GM10248 (cell line): ENCODE measurements around the gene CATSPER4.

ENCODE experiments used
- CTCF ChIA-PET: fragments of 300-600 bp; sonication (Branson Sonifier 250); formaldehyde crosslinking; extraction: SDS; loops from one replicate; lab custom pipeline; 2021; ENCODE audit warnings: antibody characterized with exemption; lab: Yijun Ruan, JAX
- POLR2A ChIA-PET: fragments of 350-650 bp; sonication (Branson Sonifier 250); formaldehyde crosslinking; extraction: SDS; loops from one replicate; lab custom pipeline; 2020; ENCODE audit warnings: antibody characterized with exemption; lab: Yijun Ruan, JAX
- DNase-seq: peaks from one replicate; pipeline ENCODE4 v3.0.0; 2012; ENCODE audit errors: extremely low spot score
- TF ChIP-seq, protein P1 (sequence below): IDR thresholded peaks from 2 replicates; pipeline ENCODE4 v1.5.1; 2012; ENCODE audit warnings: mild to moderate bottlenecking, low read depth; ENCODE audit errors: extremely low read depth, missing control alignments, control extremely low read depth

CATSPER4 gene

DNA sequence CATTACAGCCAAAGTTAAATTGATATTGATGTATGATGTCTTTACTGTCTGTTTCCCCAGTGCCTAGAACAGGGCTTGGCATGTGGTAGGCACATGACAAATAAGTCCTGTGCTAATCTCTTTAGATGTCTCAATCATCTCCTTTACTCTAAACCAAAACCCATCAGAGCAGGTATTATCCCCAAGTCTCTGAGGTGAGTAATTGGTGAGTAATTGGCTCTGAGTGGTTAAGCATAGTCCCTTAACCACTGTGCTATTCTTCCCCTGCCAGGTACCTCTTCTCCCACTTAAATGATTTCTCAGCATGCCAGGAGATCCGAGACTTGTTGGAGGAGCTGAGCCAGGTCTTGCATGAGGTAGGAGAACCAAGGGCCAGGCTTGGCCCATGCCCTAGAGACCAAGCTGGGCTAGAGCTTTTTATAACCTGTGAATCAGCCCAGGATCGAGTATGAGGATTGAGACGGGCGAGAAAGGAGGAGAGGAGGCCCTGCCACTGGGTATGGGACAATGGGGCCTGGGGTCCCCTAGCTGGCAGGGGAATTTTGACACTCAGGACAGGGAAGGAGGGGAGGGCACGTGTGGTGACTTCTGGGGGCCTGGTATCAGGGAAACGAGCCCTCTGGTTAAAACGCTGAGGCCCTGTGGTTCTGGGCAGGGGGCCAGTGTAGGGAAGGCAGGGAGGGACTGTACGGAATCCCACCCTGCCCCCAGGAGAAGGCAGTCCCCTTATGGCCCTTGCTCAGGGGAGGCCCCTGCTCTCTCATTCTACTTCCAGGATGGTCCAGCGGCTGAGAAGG, 8.6 kb upstream of the CATSPER4 start:
- DNase-seq = no peak
- CTCF ChIA-PET = interaction anchor here (1.0 to 4.9 kb wide), 4 partner anchors 8 to 52 kb away, joined by 3 to 44 read pairs (median 4); partner anchors contain the start of genes C1orf232, CATSPER4, CEP85 and ZNF593
- TF ChIP-seq, protein P1, sequence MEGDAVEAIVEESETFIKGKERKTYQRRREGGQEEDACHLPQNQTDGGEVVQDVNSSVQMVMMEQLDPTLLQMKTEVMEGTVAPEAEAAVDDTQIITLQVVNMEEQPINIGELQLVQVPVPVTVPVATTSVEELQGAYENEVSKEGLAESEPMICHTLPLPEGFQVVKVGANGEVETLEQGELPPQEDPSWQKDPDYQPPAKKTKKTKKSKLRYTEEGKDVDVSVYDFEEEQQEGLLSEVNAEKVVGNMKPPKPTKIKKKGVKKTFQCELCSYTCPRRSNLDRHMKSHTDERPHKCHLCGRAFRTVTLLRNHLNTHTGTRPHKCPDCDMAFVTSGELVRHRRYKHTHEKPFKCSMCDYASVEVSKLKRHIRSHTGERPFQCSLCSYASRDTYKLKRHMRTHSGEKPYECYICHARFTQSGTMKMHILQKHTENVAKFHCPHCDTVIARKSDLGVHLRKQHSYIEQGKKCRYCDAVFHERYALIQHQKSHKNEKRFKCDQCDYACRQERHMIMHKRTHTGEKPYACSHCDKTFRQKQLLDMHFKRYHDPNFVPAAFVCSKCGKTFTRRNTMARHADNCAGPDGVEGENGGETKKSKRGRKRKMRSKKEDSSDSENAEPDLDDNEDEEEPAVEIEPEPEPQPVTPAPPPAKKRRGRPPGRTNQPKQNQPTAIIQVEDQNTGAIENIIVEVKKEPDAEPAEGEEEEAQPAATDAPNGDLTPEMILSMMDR = no peak
- POLR2A ChIA-PET = no interaction called here

DNA sequence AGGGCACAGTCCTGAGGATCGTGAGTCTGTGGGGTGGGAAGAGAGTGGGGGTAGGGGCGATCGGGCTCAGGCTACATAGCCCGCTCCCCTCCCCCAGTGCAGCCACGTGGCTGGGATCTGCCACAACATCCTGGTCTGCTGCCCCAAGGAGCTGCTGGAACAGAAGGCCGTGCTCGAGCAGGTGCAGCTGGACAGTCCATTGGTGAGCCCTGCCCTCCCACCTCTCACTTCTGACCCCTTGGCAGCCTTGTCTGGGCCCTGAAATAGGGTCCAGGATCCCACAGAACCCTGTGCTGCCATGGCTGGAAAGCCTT, 8.1 kb upstream of the CATSPER4 start:
- TF ChIP-seq, protein P1 = no peak
- POLR2A ChIA-PET = no interaction called here
- CTCF ChIA-PET = interaction anchor here (1.0 to 1.5 kb wide), 2 partner anchors 12 to 30 kb away, joined by 3 to 9 read pairs; partner anchors contain the start of gene ZNF593
- no peak for DNase-seq

DNA sequence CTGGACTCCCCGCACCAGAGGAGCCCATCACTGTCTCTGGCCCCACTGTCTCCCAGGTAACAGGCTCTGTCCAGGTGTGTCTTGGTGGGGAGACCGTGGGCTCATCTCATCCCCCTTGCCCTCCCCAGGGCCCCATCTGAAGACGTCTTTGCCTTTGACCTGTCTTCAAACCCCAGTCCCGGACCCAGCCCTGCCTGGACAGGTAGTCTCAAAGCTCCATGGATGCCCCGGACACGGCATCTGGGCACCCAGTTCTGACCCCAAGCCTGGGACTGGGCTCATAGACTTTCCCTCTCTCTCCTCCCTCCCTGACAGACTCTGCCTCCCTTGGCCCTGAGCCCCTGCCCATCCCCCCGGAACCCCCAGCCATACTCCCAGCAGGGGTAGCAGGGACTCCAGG, 6.3 kb upstream of the CATSPER4 start:
- TF ChIP-seq, protein P1 = no peak
- POLR2A ChIA-PET = no interaction called here
- CTCF ChIA-PET = interaction anchor here (0.9 to 1.2 kb wide), 3 partner anchors 42 to 233 kb away, joined by 3 to 4 read pairs (median 3); partner anchors contain the start of gene CEP85
- no peak for DNase-seq

DNA sequence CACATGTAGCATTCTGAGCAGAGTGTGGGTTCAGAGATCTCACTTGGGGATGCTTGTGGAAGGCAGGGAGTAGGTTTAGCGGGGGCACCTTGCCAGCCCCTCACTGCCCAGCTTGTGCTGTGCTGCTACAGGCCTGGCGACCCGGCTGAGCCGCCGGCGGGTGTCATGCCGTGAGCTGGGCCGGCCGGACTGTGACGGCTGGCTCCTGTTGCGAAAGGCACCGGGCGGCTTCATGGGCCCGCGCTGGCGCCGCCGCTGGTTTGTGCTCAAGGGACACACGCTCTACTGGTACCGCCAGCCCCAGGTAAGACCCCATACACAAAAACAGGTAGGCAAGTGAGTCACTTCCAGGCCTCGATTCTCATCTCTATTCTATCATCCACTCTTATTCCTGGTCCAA, 5.5 kb upstream of the CATSPER4 start:
- POLR2A ChIA-PET = no interaction called here
- no peak for DNase-seq
- CTCF ChIA-PET = no interaction called here
- TF ChIP-seq, protein P1 = no peak

DNA sequence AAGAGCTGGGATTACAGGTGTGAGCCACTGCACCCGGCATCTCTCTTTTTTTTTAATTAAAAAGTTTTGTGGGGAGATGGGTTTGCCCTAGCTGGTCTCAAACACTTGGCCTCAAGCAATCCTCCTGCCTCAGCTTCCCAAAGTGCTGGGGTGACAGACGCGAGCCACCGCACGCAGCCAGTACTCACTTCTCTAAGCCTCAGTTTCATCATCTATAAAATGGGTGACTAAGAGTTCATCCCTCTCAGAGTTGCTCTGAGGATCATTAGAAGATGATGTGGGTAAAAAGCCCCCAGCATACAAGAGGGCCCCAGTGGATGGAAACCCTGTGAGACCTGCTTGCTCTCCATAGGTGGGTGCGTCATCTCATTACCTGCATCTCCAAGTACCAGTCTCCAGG, 2.5 kb upstream of the CATSPER4 start:
- TF ChIP-seq, protein P1 = no peak
- CTCF ChIA-PET = interaction anchor here (2.3 to 3.7 kb wide), 2 partner anchors 17 to 47 kb away, joined by 11 to 15 read pairs; partner anchors contain the start of genes CEP85, ZNF593 and ZNF593OS
- POLR2A ChIA-PET = no interaction called here
- no peak for DNase-seq

DNA sequence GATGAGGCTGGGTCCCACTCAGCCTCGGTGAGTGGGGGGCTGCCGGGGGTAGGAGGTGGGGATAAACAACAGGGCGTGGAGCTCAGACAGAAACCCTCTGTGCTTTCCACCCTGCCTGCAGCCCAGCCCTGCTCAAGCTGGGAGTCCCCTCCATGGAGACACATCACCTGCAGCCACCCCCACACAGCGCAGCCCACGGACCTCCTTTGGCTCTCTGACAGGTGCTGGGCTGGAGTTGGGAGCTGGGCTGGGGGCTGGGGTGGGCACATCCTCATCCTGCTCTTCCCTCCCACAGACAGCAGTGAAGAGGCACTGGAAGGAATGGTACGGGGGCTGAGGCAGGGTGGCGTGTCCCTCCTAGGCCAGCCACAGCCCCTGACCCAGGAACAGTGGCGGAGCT, 1.9 kb upstream of the CATSPER4 start:
- POLR2A ChIA-PET = no interaction called here
- no peak for DNase-seq

More for the DNA sequence above, 1.9 kb upstream of the CATSPER4 start:
- TF ChIP-seq, protein P1 = no peak
- CTCF ChIA-PET = interaction anchor here (1.1 to 3.7 kb wide), 4 partner anchors 14 to 46 kb away, joined by 4 to 15 read pairs (median 6); partner anchors contain the start of genes CEP85 and ZNF593
